Brain microvascular endothelial cell (primary cell): ENCODE measurements around the gene RPS3A.

Experiments used
- DNase-seq: peaks from one replicate; pipeline ENCODE4 v3.0.0-alpha.2; 2020
- H3K27ac ChIP-seq: fragments of 250-450 bp; sonication (Bioruptor Pico); 2 replicates; pipeline ENCODE4 v1.5.1; 2020; ENCODE audit warnings: mild to moderate bottlenecking, moderate library complexity
- H3K27me3 ChIP-seq: fragments of 250-450 bp; sonication (Bioruptor Pico); replicated peaks from 2 replicates; pipeline ENCODE4 v1.5.1; 2020; ENCODE audit warnings: mild to moderate bottlenecking
- H3K36me3 ChIP-seq: fragments of 250-450 bp; sonication (Bioruptor Pico); replicated peaks from 2 replicates; pipeline ENCODE4 v1.5.1; 2020; ENCODE audit warnings: mild to moderate bottlenecking
- H3K4me3 ChIP-seq: 2 replicates; pipeline ENCODE4 v1.5.1; 2011; ENCODE audit warnings: low read depth, mild to moderate bottlenecking, control low read depth, low read length, moderate library complexity
- in situ Hi-C: cut with HindIII; loops from 2 replicates; pipeline ENCODE4 v1.10.0; 2017; ENCODE audit warnings: low sequenced_read_pairs, low pct_ligation_motif_present
- TF ChIP-seq, protein P1 (sequence below): IDR thresholded peaks from 2 replicates; pipeline ENCODE4 v1.5.1; 2011; ENCODE audit warnings: low read depth, mild to moderate bottlenecking, moderate library complexity, low read length, control low read depth, inconsistent platforms; ENCODE audit errors: missing control alignments

The RPS3A gene

DNA sequence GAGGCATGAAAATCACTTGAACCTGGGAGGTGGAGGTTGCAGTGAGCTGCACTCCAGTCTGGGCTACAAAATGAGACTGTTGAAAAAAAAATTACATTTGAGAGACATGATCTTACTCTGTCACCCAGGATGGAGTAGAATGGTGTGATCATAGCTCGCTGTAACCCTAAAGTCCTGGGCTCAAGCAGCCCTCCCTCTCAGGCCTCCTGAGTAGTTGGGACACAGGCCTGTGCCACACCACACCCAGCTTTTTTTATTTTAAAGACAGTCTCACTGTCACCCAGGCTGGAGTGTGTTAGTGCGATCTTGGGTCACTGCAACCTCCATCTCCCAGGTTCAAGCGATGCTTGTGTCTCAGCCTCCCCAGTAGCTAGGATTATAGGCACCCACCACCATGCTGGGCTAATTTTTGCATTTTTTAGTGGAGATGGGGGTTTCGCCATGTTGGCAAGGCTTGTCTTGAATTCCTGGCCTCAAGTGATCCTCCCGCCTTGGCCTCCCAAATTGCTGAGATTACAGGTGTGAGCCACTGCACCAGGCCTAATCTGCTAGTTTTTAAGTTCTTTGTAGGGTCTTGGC is 6.1 kb downstream of the RPS3A start:
- Histone ChIP-seq H3K4me3 (no peak overlapping the region), H3K27me3 (no peaks in the 10 kb centered on the region), H3K27ac (no peak overlapping the region), H3K36me3 (peaks cover 69% of the 10 kb centered on the region)
- DNase-seq: no peak
- in situ Hi-C loops: no loop called here
- TF ChIP-seq, protein P1, sequence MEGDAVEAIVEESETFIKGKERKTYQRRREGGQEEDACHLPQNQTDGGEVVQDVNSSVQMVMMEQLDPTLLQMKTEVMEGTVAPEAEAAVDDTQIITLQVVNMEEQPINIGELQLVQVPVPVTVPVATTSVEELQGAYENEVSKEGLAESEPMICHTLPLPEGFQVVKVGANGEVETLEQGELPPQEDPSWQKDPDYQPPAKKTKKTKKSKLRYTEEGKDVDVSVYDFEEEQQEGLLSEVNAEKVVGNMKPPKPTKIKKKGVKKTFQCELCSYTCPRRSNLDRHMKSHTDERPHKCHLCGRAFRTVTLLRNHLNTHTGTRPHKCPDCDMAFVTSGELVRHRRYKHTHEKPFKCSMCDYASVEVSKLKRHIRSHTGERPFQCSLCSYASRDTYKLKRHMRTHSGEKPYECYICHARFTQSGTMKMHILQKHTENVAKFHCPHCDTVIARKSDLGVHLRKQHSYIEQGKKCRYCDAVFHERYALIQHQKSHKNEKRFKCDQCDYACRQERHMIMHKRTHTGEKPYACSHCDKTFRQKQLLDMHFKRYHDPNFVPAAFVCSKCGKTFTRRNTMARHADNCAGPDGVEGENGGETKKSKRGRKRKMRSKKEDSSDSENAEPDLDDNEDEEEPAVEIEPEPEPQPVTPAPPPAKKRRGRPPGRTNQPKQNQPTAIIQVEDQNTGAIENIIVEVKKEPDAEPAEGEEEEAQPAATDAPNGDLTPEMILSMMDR: no peak

DNA sequence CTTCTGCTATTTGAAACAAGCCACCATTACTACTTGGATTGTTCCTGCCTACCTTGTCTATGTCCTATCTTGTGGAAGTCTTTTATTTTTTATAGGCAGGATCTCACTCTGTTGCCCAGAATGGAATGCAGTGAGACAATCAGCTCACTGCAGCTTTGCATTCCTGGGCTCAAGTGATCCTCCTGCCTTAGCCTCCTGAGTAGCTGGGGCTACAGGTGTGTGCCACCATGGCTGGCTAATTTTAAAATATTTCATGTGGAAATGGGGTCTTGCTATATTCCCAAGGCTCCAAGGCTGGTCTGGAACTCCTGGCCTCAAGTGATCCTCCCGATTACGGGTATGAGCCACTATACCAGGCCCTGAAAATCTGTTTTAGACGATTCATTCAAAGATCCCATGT is 7.6 kb downstream of the RPS3A start:
- no peak overlapping the region for H3K4me3 ChIP-seq
- in situ Hi-C loops: no loop called here
- TF ChIP-seq, protein P1: no peak
- no peak overlapping the region for H3K27ac ChIP-seq
- no peak for DNase-seq
- H3K36me3 ChIP-seq: peaks cover 58% of the 10 kb centered on the region
- no peaks in the 10 kb centered on the region for H3K27me3 ChIP-seq

DNA sequence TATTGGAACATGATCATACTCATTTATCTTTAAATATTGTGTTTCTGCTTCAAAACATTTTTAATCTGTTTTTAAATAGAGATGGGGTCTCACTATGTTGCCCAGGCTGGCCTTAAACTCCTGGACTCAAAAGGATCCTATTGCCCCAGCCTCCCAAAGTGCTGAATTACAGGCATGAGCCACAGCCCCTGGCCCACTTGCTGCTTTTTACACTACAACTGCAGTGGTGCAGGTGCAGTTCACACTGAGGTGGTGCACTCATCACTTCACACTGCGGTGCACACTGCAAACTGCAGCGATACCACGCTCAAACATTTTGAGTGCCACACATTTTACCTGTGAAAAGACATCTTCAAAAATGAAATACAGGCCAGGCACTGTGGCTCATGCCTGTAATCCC is 10.8 kb downstream of the RPS3A start:
- Histone ChIP-seq H3K27ac (no peak overlapping the region), H3K36me3 (peaks cover 29% of the 10 kb centered on the region), H3K4me3 (no peak overlapping the region), H3K27me3 (no peaks in the 10 kb centered on the region)
- in situ Hi-C loops: no loop called here
- DNase-seq: no peak
- TF ChIP-seq, protein P1: no peak

DNA sequence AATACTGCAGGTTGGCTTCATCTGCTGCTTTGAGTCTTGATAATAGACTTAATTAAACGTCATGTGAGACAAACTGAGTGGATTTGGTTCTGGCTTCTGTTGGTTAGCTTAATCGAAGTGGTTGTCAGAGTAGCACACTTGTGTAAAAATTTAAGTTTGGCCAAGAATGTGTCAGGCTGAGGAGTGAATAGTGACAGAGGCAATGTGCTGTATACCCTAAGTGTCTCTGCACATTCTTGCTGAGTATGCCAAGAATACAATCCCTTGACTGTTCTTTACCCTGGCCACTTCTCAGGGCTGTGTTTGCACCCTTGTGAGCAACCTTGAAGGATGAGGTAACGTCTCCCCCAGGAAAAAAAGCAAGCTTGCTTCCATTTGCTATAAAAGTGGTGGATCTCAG is 14.9 kb downstream of the RPS3A start:
- Histone ChIP-seq H3K27ac (no peak overlapping the region), H3K27me3 (no peaks in the 10 kb centered on the region), H3K4me3 (no peak overlapping the region), H3K36me3 (peaks cover 4% of the 10 kb centered on the region)
- no peak for DNase-seq
- TF ChIP-seq, protein P1: no peak
- in situ Hi-C loops: no loop called here

DNA sequence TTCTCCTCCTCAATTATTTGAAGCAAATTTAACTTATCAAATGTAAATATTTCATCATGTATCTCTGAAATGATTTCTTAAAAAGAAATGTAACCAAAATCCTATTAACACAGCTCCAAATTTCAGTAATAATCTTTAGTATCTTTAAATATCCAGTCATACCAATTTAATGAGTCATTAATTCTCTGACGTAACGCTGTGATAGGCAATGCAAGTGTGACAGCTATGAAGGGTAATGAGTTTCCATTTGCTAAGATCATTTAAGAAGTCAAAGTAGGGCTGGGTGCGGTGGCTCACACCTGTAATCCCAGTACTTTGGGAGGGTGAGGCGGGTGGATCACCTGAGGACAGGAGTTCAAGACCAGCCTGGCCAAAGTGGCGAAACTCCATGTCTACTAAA is 15.6 kb downstream of the RPS3A start:
- H3K27ac ChIP-seq: no peak overlapping the region
- no peak overlapping the region for H3K4me3 ChIP-seq
- TF ChIP-seq, protein P1: no peak
- no peaks in the 10 kb centered on the region for H3K27me3 ChIP-seq
- peaks cover 4% of the 10 kb centered on the region for H3K36me3 ChIP-seq
- DNase-seq: no peak
- in situ Hi-C loops: no loop called here

DNA sequence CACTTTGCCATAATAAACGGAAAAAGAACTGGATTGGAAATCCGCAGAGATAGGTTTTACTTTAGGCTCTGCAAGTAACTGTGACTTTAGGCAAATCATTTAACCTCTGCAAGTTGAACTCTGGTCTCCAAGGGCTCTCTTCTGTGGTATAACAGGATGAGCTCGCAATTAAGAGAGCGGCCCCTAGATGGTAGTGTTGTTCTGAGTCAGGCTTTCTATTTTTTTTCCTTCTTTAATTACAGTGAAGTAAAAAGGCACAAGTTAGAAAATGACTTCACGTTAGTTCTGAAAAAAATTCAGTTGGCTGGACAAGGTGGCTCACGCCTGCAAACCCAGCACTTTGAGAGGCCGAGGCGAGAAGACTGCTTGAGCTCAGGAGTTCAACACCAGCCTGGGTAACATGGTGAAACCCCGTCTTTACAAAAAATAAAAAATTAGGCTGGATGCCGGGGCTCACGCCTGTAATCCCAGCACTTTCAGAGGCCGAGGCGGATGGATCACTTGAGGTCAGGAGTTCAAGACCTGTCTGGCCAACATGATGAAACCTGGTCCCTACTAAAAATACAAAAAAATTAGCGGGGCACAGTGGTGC is 18.0 kb downstream of the RPS3A start:
- TF ChIP-seq, protein P1: peak; percentile 77
- in situ Hi-C loops: no loop called here
- Histone ChIP-seq H3K27ac (no peak overlapping the region), H3K27me3 (no peaks in the 10 kb centered on the region), H3K4me3 (no peak overlapping the region), H3K36me3 (peaks cover 5% of the 10 kb centered on the region)
- peak; percentile 71 for DNase-seq
